Measurements from ENCODE around the gene MIB1. TPM values are rescaled to one million over a fixed set of nuclear protein-coding genes. Genes with fewer than 3 reads are reported as not detected.

The MIB1 gene
- total RNA-seq, 4 donors from 2014 or later, result 14.1 to 34.9 (median 22.7) TPM

DNA sequence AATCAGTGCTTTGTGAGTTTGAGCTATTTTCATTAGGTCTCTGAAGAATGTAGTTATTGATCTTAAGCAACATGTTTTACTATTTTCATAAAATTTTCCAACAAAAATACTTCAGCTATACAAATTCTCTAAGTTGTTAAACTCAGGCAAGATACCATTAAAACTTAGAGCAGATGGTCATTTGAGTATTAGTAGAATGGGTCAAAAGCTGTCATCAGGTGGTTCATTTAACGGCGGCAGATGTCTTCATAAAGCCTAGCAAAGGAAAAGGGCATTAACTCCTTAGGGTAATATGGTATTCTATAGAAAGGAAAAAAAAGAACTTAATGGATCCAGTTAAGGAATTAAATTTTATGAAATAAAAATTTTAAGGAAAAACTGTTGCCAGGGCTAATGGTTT is 19.2 kb downstream of the MIB1 start:
- 80 to 87% methylated on average over 2 of the region's 2 CpGs for WGBS, 2 donors
- H3K4me1 ChIP-seq, result peaks cover 0 to 38% (median 7%) of the 10 kb centered on the region in 3 donors
- no peak for DNase-seq
- TF ChIP-seq CTCF (IDR thresholded peaks at IDR 0.05) (no peak), POLR2A (IDR thresholded peaks at IDR 0.05) (no peak)
- no peaks in the 10 kb centered on the region for H3K27me3 ChIP-seq
- no peaks in the 10 kb centered on the region for H3K36me3 ChIP-seq
- H3K9me3 ChIP-seq, result no peaks in the 10 kb centered on the region
- no peak overlapping the region for H3K4me3 ChIP-seq
- no peak overlapping the region for H3K27ac ChIP-seq
- intact Hi-C loops (cut with DNase I), result no loop called here

DNA sequence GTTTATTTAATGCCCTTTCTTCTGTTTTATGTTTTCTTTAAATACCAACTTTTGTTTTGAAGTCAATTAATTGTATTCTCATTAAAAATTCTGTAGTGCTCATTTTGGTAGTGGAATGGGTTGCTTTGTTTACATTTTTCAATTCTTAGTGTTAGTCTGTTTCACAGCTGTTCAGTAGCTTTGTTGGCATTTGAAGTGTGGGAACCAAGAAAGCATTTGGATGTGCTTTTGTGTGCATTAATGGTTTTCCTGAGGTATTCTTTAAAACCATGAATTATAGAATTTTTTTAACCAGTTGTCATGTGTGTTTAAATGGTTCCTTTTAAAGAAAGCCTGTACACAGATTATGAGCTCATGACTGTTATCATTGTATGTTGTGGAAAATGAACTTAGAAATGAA is 19.7 kb downstream of the MIB1 start:
- TF ChIP-seq POLR2A (IDR thresholded peaks at IDR 0.05) (no peak), CTCF (IDR thresholded peaks at IDR 0.05) (no peak)
- DNase-seq, result no peak
- H3K4me1 ChIP-seq, result peaks cover 0 to 33% (median 7%) of the 10 kb centered on the region in 3 donors
- H3K27ac ChIP-seq, result no peak overlapping the region
- no peaks in the 10 kb centered on the region for H3K27me3 ChIP-seq
- no peaks in the 10 kb centered on the region for H3K9me3 ChIP-seq
- no peak overlapping the region for H3K4me3 ChIP-seq
- H3K36me3 ChIP-seq, result no peaks in the 10 kb centered on the region
- intact Hi-C loops (cut with DNase I), result no loop called here

DNA sequence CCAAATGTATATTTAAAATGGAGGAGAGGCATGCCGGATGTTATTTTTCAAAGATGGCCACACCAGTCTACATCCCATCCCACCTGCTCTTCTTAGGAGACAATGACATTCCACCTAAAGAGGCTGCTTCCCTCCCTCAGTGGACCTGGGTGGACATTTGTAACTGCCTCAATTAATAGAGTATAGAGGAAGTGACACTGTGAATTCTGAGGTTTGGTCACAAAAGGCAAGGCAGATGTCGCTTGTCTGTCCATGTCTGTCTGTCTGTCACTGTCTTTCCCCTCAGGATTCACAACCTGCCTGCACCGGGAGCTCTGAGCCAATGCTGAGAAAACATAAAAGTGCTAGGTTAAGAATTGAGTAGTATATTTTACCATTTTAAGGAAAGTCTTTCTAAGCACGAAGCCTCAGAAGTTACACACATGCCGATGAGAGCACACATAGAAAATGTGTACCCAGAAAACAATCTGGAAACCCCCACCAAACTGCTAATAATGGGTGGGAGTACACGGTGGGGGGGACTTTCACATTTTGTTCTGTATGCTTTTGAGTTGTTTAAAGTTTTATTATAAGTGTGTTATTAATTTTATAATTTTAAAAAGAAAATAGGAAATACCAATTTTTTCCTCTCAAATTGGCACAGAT is 21.0 kb downstream of the MIB1 start:
- WGBS, 2 donors, result 77% methylated on average over 6 of the region's 6 CpGs
- no peak overlapping the region for H3K27ac ChIP-seq
- no peak overlapping the region for H3K4me3 ChIP-seq
- peaks cover 0 to 31% (median 7%) of the 10 kb centered on the region in 3 donors for H3K4me1 ChIP-seq
- DNase-seq, result no peak
- intact Hi-C loops (cut with DNase I), result no loop called here
- no peaks in the 10 kb centered on the region for H3K27me3 ChIP-seq
- no peaks in the 10 kb centered on the region for H3K9me3 ChIP-seq
- no peak for TF ChIP-seq CTCF (IDR thresholded peaks at IDR 0.05)
- no peak for TF ChIP-seq POLR2A (IDR thresholded peaks at IDR 0.05)
- peaks cover 0 to 11% (median 0%) of the 10 kb centered on the region in 3 donors for H3K36me3 ChIP-seq

DNA sequence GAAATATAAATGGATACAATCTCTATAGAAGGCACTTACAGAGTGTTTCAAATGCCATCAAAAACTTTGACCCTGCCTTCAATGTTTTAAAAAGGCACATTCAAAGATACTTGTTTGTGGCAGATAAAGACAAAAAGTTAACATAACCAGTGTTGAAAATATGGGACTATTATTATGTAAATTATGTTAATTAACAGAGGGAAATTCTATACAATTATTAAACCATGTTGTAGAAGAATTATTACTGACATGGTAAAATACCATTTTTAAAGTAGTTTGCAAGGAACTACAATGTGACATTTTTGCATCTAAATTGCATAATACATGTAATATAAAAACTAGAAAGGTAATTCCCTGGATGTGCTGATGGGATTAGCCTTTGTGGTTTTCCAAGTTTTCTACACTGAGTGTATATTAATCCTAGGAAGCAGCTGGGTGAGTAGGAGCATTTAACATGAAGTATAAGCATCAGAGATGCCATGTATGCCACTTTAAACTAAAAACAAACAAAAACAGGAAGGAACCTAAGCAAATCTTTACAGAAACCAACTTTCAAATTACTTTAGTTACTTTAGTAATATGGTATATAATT is 21.7 kb downstream of the MIB1 start:
- Histone ChIP-seq H3K9me3 (no peaks in the 10 kb centered on the region), H3K4me1 (peaks cover 0 to 31% (median 7%) of the 10 kb centered on the region in 3 donors), H3K36me3 (peaks cover 0 to 18% (median 0%) of the 10 kb centered on the region in 3 donors), H3K27ac (no peak overlapping the region), H3K27me3 (no peaks in the 10 kb centered on the region), H3K4me3 (no peak overlapping the region)
- intact Hi-C loops (cut with DNase I), result no loop called here
- no peak for DNase-seq
- TF ChIP-seq CTCF (IDR thresholded peaks at IDR 0.05) (no peak), POLR2A (IDR thresholded peaks at IDR 0.05) (no peak)

DNA sequence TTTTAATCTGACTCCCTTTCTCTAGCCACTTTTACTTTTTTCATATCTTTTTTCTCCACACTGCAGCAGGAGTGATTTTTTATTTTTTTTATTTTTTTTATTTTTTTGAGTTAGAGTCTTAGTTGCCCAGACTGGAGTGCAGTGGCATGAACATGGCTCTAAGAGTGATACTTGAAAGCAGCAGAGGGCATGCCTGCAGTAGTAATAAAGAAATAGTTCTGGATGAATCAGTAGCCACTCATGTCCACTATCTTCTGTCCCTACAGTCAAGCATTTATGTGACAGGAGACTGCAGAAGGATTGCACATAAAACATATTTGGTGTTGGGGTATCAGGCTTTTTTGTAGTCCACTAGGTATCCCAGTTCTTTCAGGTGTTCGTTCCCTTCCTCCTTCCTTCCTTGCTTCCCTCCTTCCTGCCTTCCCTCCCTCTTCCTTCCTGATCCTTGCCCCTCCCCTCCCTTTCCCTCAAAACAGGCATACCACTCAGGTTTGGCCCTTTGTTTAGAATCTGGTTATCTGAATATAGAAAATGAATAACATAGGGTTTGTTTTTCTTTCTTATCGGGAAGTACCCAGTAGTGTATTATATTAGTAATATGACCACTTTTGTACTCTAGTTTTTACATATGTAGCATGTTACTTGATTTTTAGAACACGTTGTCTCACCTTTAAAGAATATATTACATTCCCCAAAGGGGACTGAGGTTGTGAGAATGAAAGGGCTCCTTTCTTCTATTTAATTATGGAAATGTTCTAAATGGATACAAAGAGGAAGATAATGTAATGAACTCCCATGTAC is 23.5 kb downstream of the MIB1 start:
- no peak for DNase-seq
- Histone ChIP-seq H3K4me3 (no peak overlapping the region), H3K9me3 (no peaks in the 10 kb centered on the region), H3K36me3 (peaks cover 0 to 36% (median 0%) of the 10 kb centered on the region in 3 donors), H3K27me3 (no peaks in the 10 kb centered on the region), H3K27ac (no peak overlapping the region), H3K4me1 (peaks cover 0 to 31% (median 7%) of the 10 kb centered on the region in 3 donors)
- TF ChIP-seq POLR2A (IDR thresholded peaks at IDR 0.05), result no peak
- no peak for TF ChIP-seq CTCF (IDR thresholded peaks at IDR 0.05)
- 70 to 74% methylated on average over 3 of the region's 3 CpGs for WGBS, 2 donors
- intact Hi-C loops (cut with DNase I), result no loop called here
